Left colon (tissue), 2 donors: Measurements from ENCODE around the gene ARID5B. TPM values are rescaled to one million over a fixed set of nuclear protein-coding genes. Genes with fewer than 3 reads are reported as not detected.
"Not testable (repeated sequence)": the region's sequence is repeated elsewhere in the genome, so short reads cannot be mapped to it uniquely, and the experiment has no call there.

ENCODE experiments used
- ATAC-seq: fragments of 200-7000 bp; cut with Tn5 transposase; one replicate; pipeline ENCODE4 v1.9.1; 2020; ENCODE audit warnings: mild to moderate bottlenecking, moderate library complexity
- DNase-seq, 2 donors: peaks; one replicate each; pipeline ENCODE4 v3.0.0-alpha.2; 2020
- intact Hi-C, 2 donors: fragments of 100-400 bp; cut with DNase I in 1 of 2; cut with micrococcal nuclease in 1 of 2; formaldehyde crosslinking; loops; one replicate each; pipeline versions ENCODE4 v1.11.2 to v1.14.0; 2022; cut with DNase I, micrococcal nuclease
- long read RNA-seq: library from polyadenylated mRNA; unstranded; transcript quantifications from one replicate; pipeline ENCODE4 v2.0.0, GENCODE V29; 2021
- total RNA-seq, 2 donors: library from RNA; stranded (reverse); fragmentation: NEBNext Ultra II Directional; extraction: Animal tissue kit (Norgen Biotek cat#: 25700); gene quantifications; one replicate each; pipeline ENCODE4 v1.2.1, GENCODE V29; 2021
- donor health status: DM: no; HTN: no; CAD: no.
- donor health status: DM: yes; HTN: yes; CAD: no.

ARID5B gene, protein sequence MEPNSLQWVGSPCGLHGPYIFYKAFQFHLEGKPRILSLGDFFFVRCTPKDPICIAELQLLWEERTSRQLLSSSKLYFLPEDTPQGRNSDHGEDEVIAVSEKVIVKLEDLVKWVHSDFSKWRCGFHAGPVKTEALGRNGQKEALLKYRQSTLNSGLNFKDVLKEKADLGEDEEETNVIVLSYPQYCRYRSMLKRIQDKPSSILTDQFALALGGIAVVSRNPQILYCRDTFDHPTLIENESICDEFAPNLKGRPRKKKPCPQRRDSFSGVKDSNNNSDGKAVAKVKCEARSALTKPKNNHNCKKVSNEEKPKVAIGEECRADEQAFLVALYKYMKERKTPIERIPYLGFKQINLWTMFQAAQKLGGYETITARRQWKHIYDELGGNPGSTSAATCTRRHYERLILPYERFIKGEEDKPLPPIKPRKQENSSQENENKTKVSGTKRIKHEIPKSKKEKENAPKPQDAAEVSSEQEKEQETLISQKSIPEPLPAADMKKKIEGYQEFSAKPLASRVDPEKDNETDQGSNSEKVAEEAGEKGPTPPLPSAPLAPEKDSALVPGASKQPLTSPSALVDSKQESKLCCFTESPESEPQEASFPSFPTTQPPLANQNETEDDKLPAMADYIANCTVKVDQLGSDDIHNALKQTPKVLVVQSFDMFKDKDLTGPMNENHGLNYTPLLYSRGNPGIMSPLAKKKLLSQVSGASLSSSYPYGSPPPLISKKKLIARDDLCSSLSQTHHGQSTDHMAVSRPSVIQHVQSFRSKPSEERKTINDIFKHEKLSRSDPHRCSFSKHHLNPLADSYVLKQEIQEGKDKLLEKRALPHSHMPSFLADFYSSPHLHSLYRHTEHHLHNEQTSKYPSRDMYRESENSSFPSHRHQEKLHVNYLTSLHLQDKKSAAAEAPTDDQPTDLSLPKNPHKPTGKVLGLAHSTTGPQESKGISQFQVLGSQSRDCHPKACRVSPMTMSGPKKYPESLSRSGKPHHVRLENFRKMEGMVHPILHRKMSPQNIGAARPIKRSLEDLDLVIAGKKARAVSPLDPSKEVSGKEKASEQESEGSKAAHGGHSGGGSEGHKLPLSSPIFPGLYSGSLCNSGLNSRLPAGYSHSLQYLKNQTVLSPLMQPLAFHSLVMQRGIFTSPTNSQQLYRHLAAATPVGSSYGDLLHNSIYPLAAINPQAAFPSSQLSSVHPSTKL
- total RNA-seq, result 10 to 100 TPM; 20.0 to 20.5 TPM
- long read RNA-seq, full-length matches to known transcripts, result 2 of 12 reads
- long read RNA-seq, partial matches to known transcripts, result 3 of 12 reads
- long read RNA-seq, other reads (novel, unspliced or antisense), result 7 of 12 reads

GRCh38 chr10:61900829-61901792 is at the start of gene ARID5B:
ARID5B (plus strand) TSS chr10:61901699; CDS start chr10:61901710, 11 bp downstream.
- intact Hi-C loops, result loop anchor here in 1 of 2 donors (10.0 kb wide), 1 partner anchor 144 kb away; no protein-coding TSS in a partner anchor
- DNase-seq (peak; percentile 60 to 75), ATAC-seq (peak; percentile 34)

- DNase-seq, result no peak
- ATAC-seq, result no peak
- intact Hi-C loops, result no loop called here
Observed at GRCh38 chr10:61852261-61852660, 49.2 kb upstream of the ARID5B start.

DNA sequence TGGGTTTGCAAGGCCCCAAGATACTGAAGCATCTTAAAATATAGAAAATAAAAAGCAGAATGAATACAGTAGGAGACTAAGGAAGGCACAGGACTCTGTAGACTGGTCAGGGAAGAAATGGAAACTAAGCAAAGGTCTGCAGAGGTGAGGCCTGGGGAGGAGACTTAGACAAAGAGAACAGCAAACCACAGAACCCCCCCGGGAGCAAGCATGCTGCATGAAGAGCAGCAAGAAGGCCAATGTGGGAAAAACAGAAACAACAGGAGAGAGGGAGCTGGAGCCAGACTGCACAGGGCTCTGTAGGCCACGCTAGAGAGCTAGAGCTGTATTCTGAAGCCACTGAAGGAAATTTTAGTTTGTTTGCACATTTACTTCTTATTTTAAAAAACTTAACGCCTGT is 45.7 kb upstream of the ARID5B start:
- no peak for DNase-seq
- intact Hi-C loops, result no loop called here
- no peak for ATAC-seq

DNA sequence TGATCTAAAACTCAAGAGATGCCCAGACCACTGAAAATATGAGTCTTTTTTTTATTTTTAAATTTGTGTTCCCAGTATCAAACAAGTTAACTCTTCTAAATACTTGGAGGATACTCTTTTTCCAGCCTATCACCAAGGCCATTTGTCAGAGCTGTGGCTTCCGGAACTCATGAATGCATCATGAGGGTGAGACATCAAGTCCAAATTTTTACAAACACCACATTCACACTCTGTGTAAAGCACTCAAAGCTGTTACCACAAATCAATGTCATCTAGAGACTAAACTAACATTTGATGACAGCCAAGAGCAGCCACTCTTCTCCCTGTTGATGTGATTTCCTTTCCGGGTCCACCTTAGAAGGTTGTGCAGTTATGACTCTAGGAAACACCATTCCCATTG is 43.8 kb upstream of the ARID5B start:
- intact Hi-C loops, result no loop called here
- ATAC-seq, result no peak

GRCh38 chr10:61859786-61860185 is 41.7 kb upstream of the ARID5B start:
- ATAC-seq (no peak), DNase-seq (no peak)
- intact Hi-C loops, result no loop called here

More for the DNA sequence above, 43.8 kb upstream of the ARID5B start:
- no peak for DNase-seq

DNA sequence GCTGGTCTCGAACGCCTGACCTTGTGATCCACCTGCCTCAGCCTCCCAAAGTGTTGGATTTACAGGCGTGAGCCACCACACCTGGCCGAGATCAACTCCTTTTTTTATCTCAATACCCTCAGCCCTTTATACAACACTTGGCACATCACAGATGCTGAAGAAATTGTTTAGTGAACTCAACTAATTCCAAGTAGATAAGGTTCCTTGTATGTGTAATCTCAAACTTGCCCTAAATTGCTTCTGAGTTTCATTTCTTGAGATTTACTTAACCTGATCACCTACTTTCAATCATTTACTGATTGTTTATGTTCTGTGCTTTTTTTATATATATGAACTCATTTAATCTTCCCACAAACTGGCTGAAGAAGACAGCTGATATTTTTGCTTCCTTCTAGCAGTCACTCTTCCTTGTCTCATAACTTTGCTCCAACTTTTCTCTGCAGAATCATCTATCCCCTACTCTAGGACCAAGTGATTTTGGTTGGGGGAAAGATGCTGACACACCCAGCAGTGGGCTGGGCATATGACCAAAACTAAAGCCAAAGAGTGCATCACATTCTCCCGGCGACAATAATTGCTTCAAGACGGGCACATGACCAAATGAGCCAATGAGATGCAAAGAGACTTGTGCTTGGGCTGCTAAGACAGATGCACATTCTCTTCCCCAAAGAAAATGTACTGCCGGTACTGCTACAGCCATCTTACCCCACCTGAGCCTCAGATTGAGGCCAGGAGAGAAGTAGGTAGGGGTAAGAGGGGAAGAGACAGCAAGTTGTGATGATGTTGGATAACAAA is 40.3 kb upstream of the ARID5B start:
- ATAC-seq, result peak; percentile 85
- intact Hi-C loops, result no loop called here
- no peak for DNase-seq

- ATAC-seq, result no peak
- intact Hi-C loops, result no loop called here
- DNase-seq, result no peak
Observed at GRCh38 chr10:61863981-61864380, 37.5 kb upstream of the ARID5B start.

- ATAC-seq (no peak), DNase-seq (no peak)
- intact Hi-C loops, result no loop called here
Observed at GRCh38 chr10:61866700-61867368, 34.7 kb upstream of the ARID5B start.

DNA sequence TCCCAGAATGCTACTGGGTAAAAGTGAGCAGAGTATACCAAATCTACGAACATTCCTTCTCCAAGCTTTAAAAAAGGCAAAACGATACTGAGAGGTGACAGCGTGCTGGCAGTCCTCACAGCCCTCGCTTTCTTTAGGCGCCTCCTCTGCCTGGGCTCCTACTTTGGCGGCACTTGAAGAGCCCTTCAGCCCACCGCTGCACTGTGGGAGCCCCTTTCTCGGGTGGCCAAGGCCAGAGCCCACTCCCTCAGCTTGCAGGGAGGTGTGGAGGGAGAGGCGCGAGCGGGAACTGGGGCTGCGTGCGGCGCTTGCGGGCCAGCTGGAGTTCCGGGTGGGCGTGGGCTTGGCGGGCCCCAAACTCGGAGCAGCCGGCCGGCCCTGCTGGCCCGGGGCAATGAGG is 34.1 kb upstream of the ARID5B start:
- ATAC-seq, DNase-seq, intact Hi-C loops: not testable (repeated sequence)

- intact Hi-C loops, ATAC-seq: not testable (repeated sequence)
- DNase-seq, result peak in 1 of 2 donors; percentile 34
Observed at GRCh38 chr10:61867817-61868216, 33.7 kb upstream of the ARID5B start.

GRCh38 chr10:61869041-61869675 is 32.3 kb upstream of the ARID5B start:
- no peak for DNase-seq
- intact Hi-C loops, result no loop called here
- ATAC-seq, result peak; percentile 52

DNA sequence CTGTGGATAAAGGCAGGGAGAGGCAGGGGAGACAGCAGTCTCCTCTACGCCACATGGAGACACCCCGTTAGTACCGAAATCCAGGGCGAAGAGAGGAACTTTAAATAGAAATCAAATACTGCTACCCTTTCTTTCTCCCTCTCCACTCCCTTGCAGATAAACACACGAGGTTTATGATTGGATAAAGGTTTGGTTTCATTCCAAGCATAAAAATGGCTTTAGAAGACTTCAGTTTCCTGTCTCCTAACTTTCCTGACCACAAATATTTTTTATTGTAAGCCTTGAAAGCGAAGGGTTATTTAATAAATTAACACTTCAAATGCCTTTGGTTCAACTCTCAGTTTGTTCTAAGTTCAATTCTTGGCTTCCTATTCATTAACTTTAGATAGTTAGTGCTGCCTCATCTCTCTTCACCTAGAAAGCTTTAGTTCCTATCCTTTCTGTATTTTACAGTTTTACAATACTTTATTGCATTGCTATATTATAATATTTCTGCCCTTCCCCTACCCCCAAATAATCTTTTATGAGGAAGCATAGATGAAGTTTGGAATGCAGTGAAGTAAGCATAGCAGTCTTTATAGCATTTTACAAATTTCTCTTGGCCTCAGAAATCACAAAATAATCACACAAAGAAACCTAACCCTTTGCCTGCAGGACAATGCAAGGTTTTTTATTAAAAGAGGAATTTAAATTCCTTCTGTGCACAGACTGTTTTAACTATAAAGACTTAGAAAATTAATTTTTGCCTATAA is 31.5 kb upstream of the ARID5B start:
- no peak for DNase-seq
- peak; percentile 74 for ATAC-seq
- intact Hi-C loops, result no loop called here

GRCh38 chr10:61870526-61870895 is 31.0 kb upstream of the ARID5B start:
- no peak for ATAC-seq

DNA sequence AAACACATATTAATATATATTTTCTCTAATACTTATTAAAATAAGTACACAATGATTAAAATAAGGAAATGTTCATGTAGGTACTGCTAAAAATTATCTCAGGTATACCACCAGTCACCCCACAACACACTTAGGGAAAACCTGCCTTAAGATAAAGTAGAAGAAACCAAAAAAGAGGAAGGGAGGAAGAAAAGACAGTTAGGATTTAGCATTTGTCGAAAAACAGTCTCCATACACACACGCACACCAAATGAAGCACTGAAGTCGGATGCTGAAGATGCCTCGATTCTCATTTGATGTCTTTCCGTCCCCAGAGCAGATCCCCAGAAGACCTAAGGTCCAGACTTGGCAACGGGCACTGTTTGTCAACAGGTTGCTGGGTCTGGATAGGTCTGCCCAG is 30.0 kb upstream of the ARID5B start:
- intact Hi-C loops, result no loop called here
- no peak for ATAC-seq
- no peak for DNase-seq

More at GRCh38 chr10:61870526-61870895, 31.0 kb upstream of the ARID5B start:
- intact Hi-C loops, result no loop called here
- no peak for DNase-seq
